Karpas-422 (cell line): ENCODE results near the gene FEN1. TPM values are rescaled to one million over a fixed set of nuclear protein-coding genes. Genes with fewer than 3 reads are reported as not detected.
A peak's percentile ranks its signal among the peaks of the same experiment; 100 is the strongest.

Experiments
- DNase-seq: peaks from one replicate; pipeline ENCODE4 v3.0.0-alpha.2; 2015
- H2AFZ ChIP-seq: fragments of 200-600 bp; sonication (generic); 2 replicates; pipeline ENCODE4 v1.6.1; 2014; ENCODE audit warnings: antibody characterized with exemption, low read length, mixed read lengths
- H3K27ac ChIP-seq: fragments of 200-600 bp; sonication (generic); 2 replicates; pipeline ENCODE4 v1.5.1; 2014; ENCODE audit warnings: mild to moderate bottlenecking, low read length, moderate library complexity
- H3K27me3 ChIP-seq: fragments of 200-600 bp; sonication (generic); 2 replicates; pipeline ENCODE4 v1.6.1; 2014; ENCODE audit warnings: low read length, mixed read lengths
- H3K36me3 ChIP-seq: fragments of 200-600 bp; sonication (generic); 2 replicates; pipeline ENCODE4 v1.6.1; 2014; ENCODE audit warnings: low read length, mixed read lengths; ENCODE audit not compliant: insufficient read depth
- H3K4me1 ChIP-seq: fragments of 200-600 bp; sonication (generic); 2 replicates; pipeline ENCODE4 v1.6.1; 2014; ENCODE audit warnings: mild to moderate bottlenecking, low read length, mixed read lengths
- H3K4me2 ChIP-seq: fragments of 200-600 bp; sonication (generic); 2 replicates; pipeline ENCODE4 v1.6.1; 2014; ENCODE audit warnings: low read length, low read depth, mild to moderate bottlenecking; ENCODE audit not compliant: poor library complexity, severe bottlenecking
- H3K4me3 ChIP-seq: fragments of 200-600 bp; sonication (generic); 2 replicates; pipeline ENCODE4 v1.5.1; 2014; ENCODE audit warnings: mild to moderate bottlenecking, antibody characterized with exemption, low read length, mixed read lengths
- H3K79me2 ChIP-seq: fragments of 200-600 bp; sonication (generic); 2 replicates; pipeline ENCODE4 v1.6.1; 2014; ENCODE audit warnings: mild to moderate bottlenecking, low read length, mixed read lengths
- H3K9ac ChIP-seq: fragments of 200-600 bp; sonication (generic); 2 replicates; pipeline ENCODE4 v1.6.0; 2014; ENCODE audit warnings: low read length
- H3K9me2 ChIP-seq: fragments of 200-600 bp; sonication (generic), shearing (Covaris generic); replicated peaks from 2 replicates; pipeline ENCODE4 v1.6.0; 2014; ENCODE audit warnings: mild to moderate bottlenecking, low read length, moderate library complexity; ENCODE audit not compliant: insufficient read depth
- H3K9me3 ChIP-seq: fragments of 300-700, 200-600 bp; sonication (generic); 2 replicates; pipeline ENCODE4 v1.6.1; 2014; ENCODE audit warnings: low read length, mixed read lengths
- H4K20me1 ChIP-seq: fragments of 200-600 bp; sonication (generic); 2 replicates; pipeline ENCODE4 v1.6.1; 2014; ENCODE audit warnings: mild to moderate bottlenecking, antibody characterized with exemption, low read length, low read depth; ENCODE audit not compliant: insufficient read depth
- total RNA-seq: library from RNA; depleted of rRNA; stranded (reverse); fragments of >200 nt; shearing (Covaris generic); gene quantifications from 2 replicates; pipeline ENCODE4 v1.2.3, GENCODE V29; 2014; ENCODE audit warnings: low replicate concordance

Gene FEN1
- total RNA-seq, 1 experiment from 2014 or later = 18.0 TPM

DNA sequence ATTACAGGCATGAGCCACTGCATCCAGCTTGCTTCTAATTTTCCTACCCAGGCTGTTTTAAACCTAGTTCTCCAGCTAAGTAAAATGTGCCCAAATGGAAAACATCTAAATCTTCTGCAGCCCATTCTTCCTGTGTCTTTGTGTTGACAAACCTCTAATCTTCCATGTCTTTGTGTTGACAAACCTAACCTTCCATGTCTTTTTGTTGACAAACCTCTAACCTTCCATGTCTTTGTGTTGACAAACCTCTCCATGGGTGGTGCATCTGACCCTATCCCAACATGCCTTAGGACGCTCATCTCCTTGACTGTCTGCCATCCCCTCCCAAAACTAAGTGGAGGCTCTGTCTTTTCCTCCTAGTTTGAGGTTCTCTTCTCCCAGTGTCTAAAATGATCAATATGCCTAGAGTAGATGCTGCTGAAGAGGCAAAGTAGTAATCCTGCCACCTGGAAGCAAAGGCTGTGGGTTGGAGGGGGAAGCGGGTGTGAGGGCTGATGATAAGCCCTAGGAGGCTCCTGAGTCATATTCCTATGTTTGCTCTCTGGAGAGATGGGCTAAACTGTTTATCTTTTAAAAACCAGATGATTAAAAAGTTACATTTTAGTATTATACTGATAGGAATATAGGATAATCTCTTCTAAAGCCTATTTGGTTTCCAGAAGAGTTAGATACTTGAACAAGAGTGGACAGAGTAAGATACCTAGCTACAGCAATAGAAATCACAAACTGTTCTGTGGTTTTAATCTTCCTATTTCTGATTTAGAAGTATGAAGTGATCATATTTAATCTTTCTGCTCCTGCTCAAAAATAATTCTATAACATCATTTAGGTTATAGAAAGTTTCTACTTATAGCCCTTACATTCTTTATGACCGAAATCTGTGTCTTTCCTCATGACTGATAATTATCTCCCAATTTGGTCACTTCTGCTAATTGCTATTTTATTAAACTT lies 7.9 kb downstream of the FEN1 start:
- Histone ChIP-seq H3K27ac (0 out of 2 replicates have a peak overlapping the region, but pooled peaks have one; percentile 15), H3K9me2 (no peaks in the 10 kb centered on the region), H3K79me2 (peaks cover 25% of the 10 kb centered on the region), H2AFZ (no peak overlapping the region), H3K9me3 (no peaks in the 10 kb centered on the region), H3K36me3 (peaks cover 18% of the 10 kb centered on the region; the same call in 1 of the 2 replicates), H3K4me2 (no peak overlapping the region), H4K20me1 (0 out of 2 replicates have a peak, but pooled peaks cover 4% of the 10 kb centered on the region), H3K27me3 (no peaks in the 10 kb centered on the region), H3K4me1 (peaks cover 7% of the 10 kb centered on the region), H3K9ac (no peak overlapping the region), H3K4me3 (no peak overlapping the region)
- DNase-seq = no peak

- Histone ChIP-seq H3K9ac (no peak overlapping the region), H3K79me2 (peaks cover 7% of the 10 kb centered on the region), H3K9me2 (no peaks in the 10 kb centered on the region), H3K4me2 (no peak overlapping the region), H2AFZ (no peak overlapping the region), H3K4me1 (peaks cover 4% of the 10 kb centered on the region; the same call in 1 of the 2 replicates), H3K9me3 (no peaks in the 10 kb centered on the region), H4K20me1 (0 out of 2 replicates have a peak, but pooled peaks cover 4% of the 10 kb centered on the region), H3K4me3 (no peak overlapping the region), H3K27me3 (no peaks in the 10 kb centered on the region), H3K36me3 (peaks cover 13% of the 10 kb centered on the region; the same call in 1 of the 2 replicates), H3K27ac (no peak overlapping the region)
- DNase-seq = no peak
Measured at GRCh38 chr11:61802605-61803004, 9.9 kb downstream of the FEN1 start.

- Histone ChIP-seq H3K4me1 (peaks cover 4% of the 10 kb centered on the region; the same call in 1 of the 2 replicates), H3K27ac (no peak overlapping the region), H3K27me3 (no peaks in the 10 kb centered on the region), H3K4me3 (no peak overlapping the region), H2AFZ (no peak overlapping the region), H3K9me3 (no peaks in the 10 kb centered on the region), H3K9ac (no peak overlapping the region), H3K9me2 (no peaks in the 10 kb centered on the region), H3K79me2 (no peaks in the 10 kb centered on the region; the same call in 1 of the 2 replicates), H3K4me2 (no peak overlapping the region), H4K20me1 (0 out of 2 replicates have a peak, but pooled peaks cover 4% of the 10 kb centered on the region), H3K36me3 (peaks cover 6% of the 10 kb centered on the region; the same call in 1 of the 2 replicates)
- no peak for DNase-seq
Measured at GRCh38 chr11:61803889-61804647, 11.4 kb downstream of the FEN1 start.

DNA sequence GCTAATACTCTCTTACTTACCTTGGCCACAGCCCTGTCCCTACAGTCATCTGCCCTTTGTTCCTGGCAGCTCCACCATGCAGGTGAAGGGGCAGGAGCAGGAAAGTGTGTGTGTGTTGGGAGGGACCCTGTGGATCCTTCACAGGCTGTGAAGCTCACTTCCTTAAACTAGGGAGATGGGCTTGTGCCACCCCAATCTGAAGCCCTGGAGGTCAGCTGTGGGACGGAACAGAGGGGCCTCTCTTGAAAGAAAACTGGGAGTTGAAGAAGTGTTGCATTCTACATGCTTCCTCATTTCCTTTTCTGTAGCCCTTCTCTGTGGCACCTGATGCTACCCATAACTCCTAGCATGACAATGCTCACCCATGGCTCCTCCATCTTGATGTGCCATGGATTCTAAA lies 12.4 kb downstream of the FEN1 start:
- Histone ChIP-seq H4K20me1 (0 out of 2 replicates have a peak, but pooled peaks cover 4% of the 10 kb centered on the region), H3K4me3 (no peak overlapping the region), H3K27ac (no peak overlapping the region), H2AFZ (no peak overlapping the region), H3K9me3 (no peaks in the 10 kb centered on the region), H3K9ac (no peak overlapping the region), H3K27me3 (no peaks in the 10 kb centered on the region), H3K79me2 (no peaks in the 10 kb centered on the region), H3K4me2 (no peak overlapping the region), H3K36me3 (peaks cover 14% of the 10 kb centered on the region; the same call in 1 of the 2 replicates), H3K4me1 (peaks cover 4% of the 10 kb centered on the region; the same call in 1 of the 2 replicates), H3K9me2 (no peaks in the 10 kb centered on the region)
- no peak for DNase-seq

DNA sequence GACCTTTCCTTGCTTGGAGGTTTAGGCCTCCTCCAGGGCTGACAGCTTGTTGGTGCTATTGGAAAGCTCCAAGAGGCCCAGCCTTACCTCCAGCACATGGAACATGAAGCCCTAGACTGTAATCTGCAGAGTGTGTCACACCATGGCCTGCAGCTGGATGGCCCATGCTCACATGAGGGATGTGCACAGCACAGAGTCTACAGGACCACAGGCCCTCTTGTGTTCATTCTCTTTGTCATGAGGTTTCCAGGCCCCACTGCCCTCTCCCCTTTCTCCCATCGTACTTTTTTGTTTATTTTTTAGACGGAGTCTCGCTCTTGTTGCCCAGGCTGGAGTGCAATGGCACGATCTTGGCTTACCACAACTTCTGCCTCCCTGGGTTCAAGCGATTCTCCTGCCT lies 14.1 kb downstream of the FEN1 start:
- Histone ChIP-seq H3K9me2 (no peaks in the 10 kb centered on the region), H3K9ac (no peak overlapping the region)

DNA sequence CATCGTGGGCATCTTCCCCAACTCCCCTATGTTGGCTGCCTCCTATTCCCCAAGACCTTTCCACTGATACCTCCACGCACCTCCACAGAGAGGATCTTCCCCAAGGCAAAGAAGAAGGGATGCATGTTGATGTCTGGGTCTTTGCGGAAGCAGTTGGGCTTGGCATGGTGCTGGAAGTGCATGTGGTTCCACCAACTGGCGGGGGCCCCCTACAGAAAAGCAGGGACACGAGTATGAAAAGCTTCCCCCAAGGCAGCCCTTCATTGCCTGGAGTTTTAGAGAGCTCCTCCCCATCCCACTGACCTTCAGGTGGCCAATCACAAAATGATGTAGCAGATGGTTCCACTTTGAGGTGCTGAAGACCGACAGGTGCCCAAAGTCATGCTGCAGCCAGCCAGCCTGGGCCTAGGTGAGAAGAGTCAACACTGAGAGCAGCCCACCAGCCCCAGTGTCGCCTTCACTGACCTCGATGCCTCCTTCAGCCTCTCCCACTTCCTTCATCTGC lies 18.0 kb downstream of the FEN1 start:
- H3K9ac ChIP-seq = no peak overlapping the region
- H2AFZ ChIP-seq = no peak overlapping the region
- H3K27me3 ChIP-seq = no peaks in the 10 kb centered on the region
- DNase-seq = no peak
- H3K9me3 ChIP-seq = no peaks in the 10 kb centered on the region
- peaks cover 9% of the 10 kb centered on the region; the same call in 1 of the 2 replicates for H3K79me2 ChIP-seq
- H4K20me1 ChIP-seq = no peaks in the 10 kb centered on the region
- H3K4me1 ChIP-seq = peaks cover 5% of the 10 kb centered on the region; the same call in 1 of the 2 replicates
- H3K4me3 ChIP-seq = no peak overlapping the region
- H3K27ac ChIP-seq = no peak overlapping the region
- H3K9me2 ChIP-seq = no peaks in the 10 kb centered on the region
- H3K4me2 ChIP-seq = no peak overlapping the region
- H3K36me3 ChIP-seq = peaks cover 18% of the 10 kb centered on the region

More for the DNA sequence above, 14.1 kb downstream of the FEN1 start:
- Histone ChIP-seq H2AFZ (no peak overlapping the region), H3K36me3 (peaks cover 8% of the 10 kb centered on the region; the same call in 1 of the 2 replicates), H3K27ac (no peak overlapping the region), H3K4me2 (no peak overlapping the region), H3K79me2 (no peaks in the 10 kb centered on the region), H3K9me3 (no peaks in the 10 kb centered on the region), H4K20me1 (0 out of 2 replicates have a peak, but pooled peaks cover 4% of the 10 kb centered on the region), H3K27me3 (no peaks in the 10 kb centered on the region), H3K4me1 (no peaks in the 10 kb centered on the region), H3K4me3 (no peak overlapping the region)
- no peak for DNase-seq

GRCh38 chr11:61811831-61812230 lies 19.1 kb downstream of the FEN1 start:
- Histone ChIP-seq H3K36me3 (peaks cover 18% of the 10 kb centered on the region), H3K27me3 (no peaks in the 10 kb centered on the region)

More at GRCh38 chr11:61811831-61812230, 19.1 kb downstream of the FEN1 start:
- H3K9ac ChIP-seq = no peak overlapping the region
- no peak overlapping the region for H3K4me2 ChIP-seq
- DNase-seq = no peak
- no peaks in the 10 kb centered on the region for H4K20me1 ChIP-seq
- no peak overlapping the region for H2AFZ ChIP-seq
- H3K4me3 ChIP-seq = no peak overlapping the region
- H3K27ac ChIP-seq = no peak overlapping the region
- H3K4me1 ChIP-seq = peaks cover 15% of the 10 kb centered on the region
- H3K9me2 ChIP-seq = no peaks in the 10 kb centered on the region
- H3K79me2 ChIP-seq = peaks cover 11% of the 10 kb centered on the region; the same call in 1 of the 2 replicates
- no peaks in the 10 kb centered on the region for H3K9me3 ChIP-seq
